Measurements from ENCODE around the gene SPATA21.

Gene SPATA21

GRCh38 chr1:16421201-16421600 lies 16.0 kb downstream of the SPATA21 start:
- DNase-seq: no peak

- no peak for DNase-seq
Observed at GRCh38 chr1:16420424-16421118, 16.7 kb downstream of the SPATA21 start.

- no peak for DNase-seq
Observed at GRCh38 chr1:16418823-16419425, 18.3 kb downstream of the SPATA21 start.

- no peak for DNase-seq
Observed at GRCh38 chr1:16413191-16413590, 24.0 kb downstream of the SPATA21 start.

GRCh38 chr1:16410803-16411202 lies 26.4 kb downstream of the SPATA21 start:
- DNase-seq: no peak

GRCh38 chr1:16409536-16410152 lies 27.6 kb downstream of the SPATA21 start:
- no peak for DNase-seq

- DNase-seq: no peak
Observed at GRCh38 chr1:16406868-16407267, 30.4 kb downstream of the SPATA21 start.

GRCh38 chr1:16405441-16405840 lies 31.8 kb downstream of the SPATA21 start:
- DNase-seq: no peak

GRCh38 chr1:16402742-16403141 lies 34.5 kb downstream of the SPATA21 start:
- no peak for DNase-seq

GRCh38 chr1:16398371-16398953 lies 38.8 kb downstream of the SPATA21 start:
- peak in 1 of 56 donors; percentile 15 for DNase-seq

- peak in 1 of 56 donors; percentile 25 for DNase-seq
Observed at GRCh38 chr1:16397120-16397519, 40.1 kb downstream of the SPATA21 start.

- peak in 2 of 56 donors; percentile 6 for DNase-seq
Observed at GRCh38 chr1:16396591-16396990, 40.6 kb downstream of the SPATA21 start.

- no peak for DNase-seq
Observed at GRCh38 chr1:16394977-16395376, 42.2 kb downstream of the SPATA21 start.

GRCh38 chr1:16393570-16394521 lies 43.4 kb downstream of the SPATA21 start:
- DNase-seq: peak in 27 of 56 donors; percentile 4 to 58 (median 27)

- no peak for DNase-seq
Observed at GRCh38 chr1:16392740-16393569, 44.3 kb downstream of the SPATA21 start.

- DNase-seq: no peak
Observed at GRCh38 chr1:16391411-16391810, 45.8 kb downstream of the SPATA21 start.

GRCh38 chr1:16387201-16388188 lies 49.7 kb downstream of the SPATA21 start:
- no peak for DNase-seq

GRCh38 chr1:16386454-16387113 lies 50.6 kb downstream of the SPATA21 start:
- DNase-seq: peak in 7 of 56 donors; percentile 11 to 51 (median 19)
